DMS153 treated with DMSO at 0.1 percent for 48 hours (cell line): ENCODE data around the gene AK4.

ENCODE experiments used
- DNase-seq: peaks from one replicate; lab custom pipeline; 2025; ENCODE audit not compliant: unreplicated experiment; lab: John Stamatoyannopoulos, UW

Gene AK4

DNA sequence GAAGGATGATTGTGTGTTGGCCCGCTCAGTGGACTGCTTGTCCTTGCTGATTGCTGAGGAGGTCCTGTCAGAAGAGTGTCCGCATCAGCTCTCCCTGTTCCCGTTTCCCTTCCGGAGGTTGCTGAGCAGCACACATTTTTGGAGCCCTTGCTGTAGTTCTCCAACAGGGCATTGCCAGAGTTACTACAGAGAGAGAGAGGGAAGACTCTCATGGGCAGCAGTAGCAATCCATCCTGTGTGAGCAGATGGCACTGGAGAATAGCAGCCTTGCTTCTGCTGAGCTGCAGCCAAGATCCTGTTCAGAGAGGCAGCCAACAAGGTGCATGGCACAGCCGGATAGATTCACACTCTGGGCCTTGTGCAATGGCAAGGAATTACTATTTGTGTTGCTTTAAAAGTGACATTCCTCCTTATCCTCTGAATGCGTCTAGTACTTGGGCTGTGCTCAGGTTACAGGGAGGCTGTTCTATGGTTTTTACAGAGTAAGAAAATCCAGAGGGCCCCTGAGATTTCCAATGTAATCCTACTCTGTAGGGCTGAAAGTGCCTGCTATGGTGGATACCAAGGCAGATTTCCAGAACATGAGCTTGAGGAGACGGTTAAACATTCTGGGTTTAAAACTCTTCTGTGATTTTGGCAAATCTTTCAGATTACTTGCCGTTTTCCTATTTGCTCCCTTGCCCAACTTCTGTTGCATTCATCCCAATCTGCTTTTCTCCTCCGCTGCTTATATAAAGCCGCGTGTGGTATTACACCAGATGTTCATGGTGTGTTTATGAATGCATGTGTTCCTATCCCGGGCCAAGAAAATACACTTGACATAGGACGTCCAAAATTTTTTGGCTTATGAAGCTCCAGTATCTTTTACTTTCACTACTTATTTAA is 27.4 kb downstream of the AK4 start:
- DNase-seq = no peak

GRCh38 chr1:65176056-65176450 is 28.1 kb downstream of the AK4 start:
- DNase-seq = no peak

DNA sequence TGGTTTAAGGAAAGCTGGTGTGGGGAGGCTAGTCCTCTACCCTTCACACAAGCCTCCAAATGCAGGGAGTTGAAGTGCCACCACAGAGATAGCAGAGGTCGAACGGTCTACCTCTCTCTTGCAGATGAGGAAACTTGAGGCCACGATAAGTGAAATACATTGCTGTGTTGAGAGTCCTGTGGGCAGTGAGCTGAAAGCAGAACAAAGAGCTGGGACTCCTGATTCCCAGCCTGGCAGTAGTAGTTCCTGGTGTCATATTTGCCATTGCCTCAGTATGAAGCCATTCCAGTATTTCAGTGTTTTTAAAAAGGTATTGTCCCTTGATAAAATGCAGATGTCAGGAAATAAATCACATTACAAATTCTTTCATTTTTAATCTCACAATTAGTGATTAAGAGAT is 28.6 kb downstream of the AK4 start:
- no peak for DNase-seq

GRCh38 chr1:65177457-65177856 is 29.5 kb downstream of the AK4 start:
- DNase-seq = no peak

DNA sequence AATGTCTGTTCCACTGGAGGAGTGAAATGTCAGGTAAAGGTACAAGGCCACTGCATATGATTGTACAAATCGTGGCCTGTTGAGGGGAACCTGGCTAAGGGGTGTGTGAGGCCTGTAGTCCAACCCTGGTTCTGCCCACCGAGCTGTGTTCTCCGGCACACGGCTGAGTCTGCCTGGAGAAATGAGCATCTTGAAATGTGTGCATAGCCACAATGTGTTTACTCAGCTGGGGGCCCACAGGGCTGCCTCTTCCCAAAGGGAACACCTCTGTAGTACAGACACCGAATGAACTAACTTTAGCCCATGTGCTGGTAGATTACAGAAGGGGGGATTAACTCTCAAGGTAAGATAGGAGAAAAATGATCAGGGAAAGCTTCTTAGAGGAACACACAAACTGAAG is 30.2 kb downstream of the AK4 start:
- DNase-seq = no peak

- no peak for DNase-seq
Measured at GRCh38 chr1:65179148-65179547, 31.1 kb downstream of the AK4 start.

- DNase-seq = no peak
Measured at GRCh38 chr1:65180977-65181376, 33.0 kb downstream of the AK4 start.

DNA sequence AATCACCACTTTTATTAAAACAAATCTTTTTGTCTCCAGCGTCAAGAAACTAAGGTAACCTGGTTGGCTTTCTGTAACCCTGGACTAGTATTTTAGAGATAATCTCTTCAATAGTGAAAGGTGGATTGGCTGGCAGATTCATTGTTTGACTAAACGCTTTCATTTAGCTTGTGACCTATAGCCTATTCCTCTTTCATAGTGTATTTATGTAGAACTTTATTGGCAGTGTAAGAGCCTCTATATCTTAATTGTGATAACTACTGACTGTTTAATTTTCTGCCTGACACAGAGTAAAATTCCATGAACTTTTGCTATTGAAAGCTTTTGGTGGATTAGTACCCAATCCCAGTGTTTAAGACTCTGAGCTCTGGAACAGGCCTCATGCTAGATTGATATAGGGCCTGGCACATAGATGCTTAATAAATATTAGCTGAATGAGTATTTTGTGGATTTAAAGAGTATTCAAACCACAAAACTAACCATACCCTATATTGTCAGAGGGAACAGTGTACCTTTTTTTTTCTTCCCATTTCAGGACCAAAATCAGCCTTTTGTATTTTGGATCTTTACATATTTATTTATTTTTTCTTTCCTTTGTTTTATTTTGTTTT is 34.8 kb downstream of the AK4 start:
- DNase-seq = no peak

DNA sequence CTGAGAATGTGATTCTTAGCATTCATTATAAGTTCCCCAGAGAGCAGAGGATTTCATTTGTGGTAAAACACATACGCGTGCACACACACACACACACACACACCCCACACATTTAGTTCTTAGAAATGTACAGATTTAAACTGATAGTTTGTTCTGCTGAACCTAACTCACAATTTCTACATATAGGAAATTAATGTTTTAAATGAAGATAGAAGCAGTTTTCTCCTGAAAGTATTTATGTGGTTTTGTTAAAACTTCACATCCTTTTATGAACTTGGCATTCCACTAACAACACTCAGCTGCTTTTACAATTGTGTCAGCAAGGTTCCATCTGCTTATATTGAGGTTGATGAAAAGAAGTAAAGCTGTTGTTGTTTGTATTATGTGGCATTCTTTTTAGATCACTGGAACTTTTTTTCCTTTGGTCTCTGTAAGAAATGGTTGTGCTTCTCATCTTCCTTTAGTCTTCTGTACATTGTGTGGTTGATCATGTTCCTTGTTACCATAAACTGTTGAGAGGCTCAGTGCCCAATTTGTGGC is 41.6 kb downstream of the AK4 start:
- no peak for DNase-seq

GRCh38 chr1:65190229-65190628 is 42.2 kb downstream of the AK4 start:
- no peak for DNase-seq

DNA sequence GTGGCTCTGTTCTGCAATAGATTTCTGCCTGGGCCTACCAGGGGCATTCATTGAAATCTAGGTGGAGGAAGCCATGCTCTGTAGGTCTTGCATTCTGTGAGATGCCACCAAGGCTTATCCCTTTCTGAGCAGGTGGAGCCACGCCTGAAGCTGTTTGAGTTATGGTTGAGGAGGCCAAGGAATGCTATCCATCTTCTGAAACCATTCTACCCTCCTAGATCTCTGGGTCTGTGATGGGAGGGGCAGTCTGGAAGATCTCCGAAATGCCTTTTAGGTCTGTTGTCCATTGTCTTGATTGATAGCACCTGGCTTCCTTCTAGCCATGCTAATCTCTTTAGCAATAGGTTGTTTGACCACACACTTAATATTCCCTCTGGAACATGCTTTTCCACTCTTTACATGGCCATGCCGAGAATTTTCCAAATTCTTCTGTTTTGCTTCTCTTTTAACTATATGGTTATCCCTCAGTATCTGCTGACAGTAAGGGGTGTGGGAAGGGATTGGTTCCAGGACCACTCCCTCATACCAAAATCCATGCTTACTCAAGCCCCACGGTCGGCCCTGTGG is 45.2 kb downstream of the AK4 start:
- no peak for DNase-seq

GRCh38 chr1:65195495-65196417 is 47.8 kb downstream of the AK4 start:
- DNase-seq = no peak

DNA sequence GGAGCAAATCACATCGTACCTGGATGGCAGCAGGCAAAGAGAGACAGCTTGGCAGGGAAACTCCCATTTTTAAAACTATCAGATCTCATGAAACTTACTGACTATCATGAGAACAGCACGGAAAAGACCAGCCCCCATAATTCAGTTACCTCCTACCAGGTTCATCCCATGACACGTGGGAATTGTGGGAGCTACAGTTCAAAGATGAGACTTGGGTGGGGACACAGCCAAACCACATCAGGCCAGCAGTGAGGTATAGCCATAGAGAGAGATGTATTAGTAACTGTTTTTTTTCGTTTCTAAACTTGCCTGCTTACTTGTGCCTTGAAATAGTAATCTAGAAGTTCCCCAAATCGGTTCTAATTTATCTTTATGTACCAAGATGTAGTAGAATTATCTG is 48.9 kb downstream of the AK4 start:
- DNase-seq = no peak

- no peak for DNase-seq
Measured at GRCh38 chr1:65197636-65198035, 49.6 kb downstream of the AK4 start.

DNA sequence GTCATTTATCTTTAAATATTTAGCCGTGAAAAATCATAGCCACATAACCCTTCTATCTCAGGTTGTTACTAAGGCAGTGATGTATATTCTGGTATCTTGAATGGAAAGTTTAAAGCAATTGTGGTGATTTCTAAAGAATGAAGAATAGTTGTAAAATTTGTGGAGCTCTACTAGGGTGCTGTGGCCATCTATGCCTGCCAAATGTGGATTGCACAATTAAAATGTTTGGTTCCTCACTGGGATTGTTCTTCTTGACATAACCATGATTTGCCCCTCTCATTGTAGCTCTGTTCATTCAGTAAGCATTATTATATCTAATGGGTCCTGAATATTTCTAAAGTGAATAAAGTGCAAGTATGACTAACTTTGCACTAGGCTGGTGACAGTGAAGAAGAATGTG is 50.1 kb downstream of the AK4 start:
- no peak for DNase-seq

DNA sequence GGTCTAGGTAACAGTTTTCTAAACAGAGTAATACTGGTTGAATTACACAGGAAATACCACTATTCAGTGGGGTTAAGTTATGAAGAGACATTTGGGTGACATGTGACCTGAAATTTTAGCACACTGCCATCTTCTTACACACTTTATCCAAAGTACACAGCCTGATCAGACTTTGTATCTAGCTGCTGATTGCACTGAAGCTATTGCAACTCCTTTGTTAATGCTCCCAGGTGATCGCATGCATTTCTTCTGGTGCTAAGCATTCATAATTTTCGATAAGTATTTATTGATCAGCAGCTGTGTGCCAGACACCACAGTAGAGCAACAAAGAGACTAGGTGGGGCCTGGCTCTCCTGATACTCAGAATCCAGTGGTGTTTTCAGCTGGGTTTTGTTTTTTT is 52.4 kb downstream of the AK4 start:
- no peak for DNase-seq

- DNase-seq = no peak
Measured at GRCh38 chr1:65206836-65207235, 58.8 kb downstream of the AK4 start.

DNA sequence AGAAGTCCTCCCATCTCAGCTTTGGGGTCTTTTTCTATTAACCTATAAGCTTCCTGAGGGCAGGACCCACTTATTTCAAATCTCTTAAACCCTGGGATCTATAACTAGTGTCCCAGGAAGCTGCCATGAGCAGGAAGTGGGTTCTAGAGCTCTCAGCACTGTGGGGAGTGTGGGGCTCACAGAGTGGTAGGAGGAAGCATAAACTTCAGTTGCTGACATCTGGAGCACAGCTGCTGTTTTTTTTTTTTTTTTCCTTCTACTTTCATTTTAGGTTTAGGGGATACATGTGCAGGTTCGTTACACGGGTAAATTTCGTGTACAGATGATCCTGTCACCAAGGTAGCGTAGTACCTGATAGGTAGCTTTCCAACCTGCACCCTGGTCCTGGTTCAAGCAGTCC is 59.3 kb downstream of the AK4 start:
- no peak for DNase-seq

GRCh38 chr1:65208563-65208973 is 60.6 kb downstream of the AK4 start:
- DNase-seq = no peak

- peak; percentile 28 for DNase-seq
Measured at GRCh38 chr1:65209005-65209885, 61.2 kb downstream of the AK4 start.
